HG03064 (cell line): Measurements from ENCODE around the gene LRRC47.
A peak's percentile ranks its signal among the peaks of the same experiment; 100 is the strongest.
"Not testable (repeated sequence)": the region's sequence is repeated elsewhere in the genome, so short reads cannot be mapped to it uniquely, and the experiment has no call there.

Source experiments
- ATAC-seq: cut with Tn5 transposase; IDR thresholded peaks from one replicate; pipeline ENCODE4 v1.9.1; 2021; ENCODE audit warnings: low read depth; ENCODE audit not compliant: unreplicated experiment

The LRRC47 gene

GRCh38 chr1:3753656-3754454 lies 42.4 kb downstream of the LRRC47 start:
- ATAC-seq: no peak

GRCh38 chr1:3752400-3752945 lies 43.8 kb downstream of the LRRC47 start, which contains the start of gene CCDC27:
TSS of gene CCDC27 (plus strand) at chr1:3752450. CDS start at chr1:3752482, 32 bp downstream.
- no peak for ATAC-seq

GRCh38 chr1:3750741-3751140 lies 45.6 kb downstream of the LRRC47 start:
- ATAC-seq: no peak

- ATAC-seq: no peak
Measured at GRCh38 chr1:3749512-3749911, 46.8 kb downstream of the LRRC47 start.

- not testable (repeated sequence) for ATAC-seq
Measured at GRCh38 chr1:3748316-3748900, 47.9 kb downstream of the LRRC47 start.

GRCh38 chr1:3747903-3748302 lies 48.4 kb downstream of the LRRC47 start:
- ATAC-seq: no peak

GRCh38 chr1:3747522-3747848 lies 48.8 kb downstream of the LRRC47 start:
- no peak for ATAC-seq

GRCh38 chr1:3746830-3747521 lies 49.3 kb downstream of the LRRC47 start:
- peak; percentile 85 for ATAC-seq

GRCh38 chr1:3746389-3746829 lies 49.9 kb downstream of the LRRC47 start:
- ATAC-seq: no peak

GRCh38 chr1:3745590-3746381 lies 50.5 kb downstream of the LRRC47 start:
- no peak for ATAC-seq

- ATAC-seq: no peak
Measured at GRCh38 chr1:3745071-3745470, 51.2 kb downstream of the LRRC47 start.

GRCh38 chr1:3744646-3745045 lies 51.7 kb downstream of the LRRC47 start:
- ATAC-seq: no peak

- no peak for ATAC-seq
Measured at GRCh38 chr1:3743826-3744225, 52.5 kb downstream of the LRRC47 start.

- ATAC-seq: no peak
Measured at GRCh38 chr1:3743421-3743820, 52.9 kb downstream of the LRRC47 start.

- ATAC-seq: no peak
Measured at GRCh38 chr1:3742439-3743298, 53.6 kb downstream of the LRRC47 start.

GRCh38 chr1:3741566-3742438 lies 54.5 kb downstream of the LRRC47 start:
- no peak for ATAC-seq

- no peak for ATAC-seq
Measured at GRCh38 chr1:3740752-3741151, 55.5 kb downstream of the LRRC47 start.

GRCh38 chr1:3740042-3740441 lies 56.3 kb downstream of the LRRC47 start:
- no peak for ATAC-seq

- ATAC-seq: no peak
Measured at GRCh38 chr1:3738943-3739342, 57.4 kb downstream of the LRRC47 start.
